Pancreas (tissue), 10 donors: Measurements from ENCODE around the gene HIGD2A. TPM values are rescaled to one million over a fixed set of nuclear protein-coding genes. Genes with fewer than 3 reads are reported as not detected.
A peak's percentile ranks its signal among the peaks of the same experiment; 100 is the strongest.

Source experiments
- ATAC-seq, 4 donors: fragments of 200-7000 bp; cut with Tn5 transposase; one replicate each; pipeline versions ENCODE4 v1.8.0 to v1.9.1; 2020; ENCODE audit warnings: mild to moderate bottlenecking in 4 of 4, moderate library complexity in 4 of 4
- DNase-seq, 6 donors: peaks; one replicate each; pipeline ENCODE4 v3.0.0-alpha.2; 2020
- FAIRE-seq: peaks from 2 replicates; lab custom pipeline; 2012; peaks lifted over from hg19 to GRCh38; lab: Jason Lieb, UNC
- H3K27ac ChIP-seq, 4 donors: fragments of 200-600 bp; sonication (generic); 1 replicate in 3 of 4; 2 replicates in 1 of 4; pipeline versions ENCODE4 v1.5.0 to v1.8.0; 2020
- H3K27me3 ChIP-seq, 4 donors: fragments of 200-600 bp; one replicate each; pipeline ENCODE4 v1.8.0; 2021
- H3K36me3 ChIP-seq, 3 donors: fragments of 200-600 bp; sonication (generic) in 1 of 3; one replicate each; pipeline versions ENCODE4 v1.5.0 to v1.8.0; 2020 to 2021
- H3K4me1 ChIP-seq, 3 donors: fragments of 200-600 bp; one replicate each; pipeline ENCODE4 v1.8.0; 2021
- H3K4me3 ChIP-seq, 4 donors: fragments of 200-600 bp; sonication (generic) in 2 of 4; one replicate each; pipeline versions ENCODE4 v1.5.0 to v1.8.0; 2020 to 2021
- H3K9me3 ChIP-seq, 4 donors: fragments of 200-600 bp; one replicate each; pipeline ENCODE4 v1.8.0; 2021
- CTCF ChIP-seq, 4 donors: fragments of 200-600 bp; sonication (generic) in 3 of 4; IDR thresholded peaks; one replicate each; pipeline versions ENCODE4 v1.5.0 to v1.8.0; 2021; ENCODE audit warnings: antibody characterized with exemption in 4 of 4
- WGBS, 2 donors: extraction: QIAGEN DNeasy Blood & Tissue Kit; methylation state at CpG; one replicate each; pipeline ENCODE4 v1.1.7; 2013; 5-methylcytosine and 5-hydroxymethylcytosine counted together
- intact Hi-C, 3 donors: fragments of 100-400 bp; cut with DNase I; formaldehyde crosslinking; loops; one replicate each; pipeline versions ENCODE4 v1.11.1 to v1.14.2; 2022
- polyA plus RNA-seq, 2 donors: library from polyadenylated mRNA; stranded (reverse); fragments of 200-250 nt; gene quantifications; one replicate each; pipeline ENCODE4 v1.2.3, GENCODE V29; 2013
- total RNA-seq, 6 donors: library from RNA; stranded (reverse); fragmentation: NEBNext Ultra II Directional in 4 of 6; extraction: Animal tissue kit (Norgen Biotek cat#: 25700) in 4 of 6; gene quantifications; one replicate each; pipeline versions ENCODE4 v1.2.1 to v1.2.4, GENCODE V29; 2021 to 2023
- donor health status: healthy with polysubstance abuse.
- donor health status: DM: no; HTN: no; CAD: no; lungs with moderate emphysema.
- donor health status: DM: no; HTN: no; CAD: no.
- donor health status: control.
- donor health status: control.
- donor health status: Bipolar disorder and iron deficiency.
- donor health status: DM: yes; HTN: yes; CAD: no.
- donor health status: DM: no; HTN: no; CAD: no.
- donor health status: DM: no; HTN: no; CAD: no.
- donor health status: DM: yes; HTN: yes; CAD: no.

HIGD2A gene
- total and polyA plus RNA-seq, 8 donors = 30.0 to 109 (median 45.7) TPM

GRCh38 chr5:176373100-176373818 is 15.3 kb upstream of the HIGD2A start:
- WGBS, 2 donors = 73 to 83% methylated on average over 7 of the region's 7 CpGs
- no peak for FAIRE-seq
- TF ChIP-seq CTCF (IDR thresholded peaks at IDR 0.05) = no peak
- DNase-seq = no peak
- Histone ChIP-seq H3K4me3 (no peak overlapping the region), H3K4me1 (no peaks in the 10 kb centered on the region), H3K27ac (no peak overlapping the region), H3K9me3 (no peaks in the 10 kb centered on the region), H3K36me3 (no peaks in the 10 kb centered on the region), H3K27me3 (no peaks in the 10 kb centered on the region)
- peak in 1 of 4 donors; percentile 24 for ATAC-seq
- intact Hi-C loops = no loop called here

GRCh38 chr5:176379881-176380280 is 8.7 kb upstream of the HIGD2A start:
- no peak for FAIRE-seq
- no peak for ATAC-seq

GRCh38 chr5:176381423-176381822 is 7.1 kb upstream of the HIGD2A start:
- Histone ChIP-seq H3K27me3 (no peaks in the 10 kb centered on the region), H3K27ac (no peak overlapping the region), H3K4me1 (peaks cover 0 to 1% (median 0%) of the 10 kb centered on the region in 3 donors), H3K4me3 (no peak overlapping the region), H3K36me3 (peaks cover 0 to 21% (median 14%) of the 10 kb centered on the region in 3 donors), H3K9me3 (no peaks in the 10 kb centered on the region)
- FAIRE-seq = no peak
- no peak for TF ChIP-seq CTCF (IDR thresholded peaks at IDR 0.05)
- no peak for DNase-seq
- intact Hi-C loops = no loop called here
- ATAC-seq = no peak
- WGBS, 2 donors = 76 to 88% methylated on average over 3 of the region's 3 CpGs

More at GRCh38 chr5:176379881-176380280, 8.7 kb upstream of the HIGD2A start:
- Histone ChIP-seq H3K27me3 (no peaks in the 10 kb centered on the region), H3K9me3 (no peaks in the 10 kb centered on the region), H3K4me1 (no peaks in the 10 kb centered on the region), H3K36me3 (peaks cover 0 to 21% (median 14%) of the 10 kb centered on the region in 3 donors), H3K4me3 (no peak overlapping the region), H3K27ac (no peak overlapping the region)
- intact Hi-C loops = no loop called here
- TF ChIP-seq CTCF (IDR thresholded peaks at IDR 0.05) = no peak
- 69 to 80% methylated on average over 3 of the region's 3 CpGs for WGBS, 2 donors
- DNase-seq = no peak

GRCh38 chr5:176381979-176382378 is 6.6 kb upstream of the HIGD2A start:
- Histone ChIP-seq H3K27me3 (no peaks in the 10 kb centered on the region), H3K4me3 (no peak overlapping the region), H3K4me1 (peaks cover 0 to 7% (median 0%) of the 10 kb centered on the region in 3 donors), H3K9me3 (no peaks in the 10 kb centered on the region), H3K27ac (no peak overlapping the region), H3K36me3 (peaks cover 0 to 21% (median 14%) of the 10 kb centered on the region in 3 donors)
- FAIRE-seq (no peak), ATAC-seq (no peak), DNase-seq (peak in 1 of 6 donors; percentile 14)
- TF ChIP-seq CTCF (IDR thresholded peaks at IDR 0.05) = no peak
- intact Hi-C loops = no loop called here
- WGBS, 2 donors = 79 to 88% methylated on average over 3 of the region's 3 CpGs

- intact Hi-C loops = no loop called here
- no peaks in the 10 kb centered on the region for H3K27me3 ChIP-seq
- H3K9me3 ChIP-seq = no peaks in the 10 kb centered on the region
- no peak for TF ChIP-seq CTCF (IDR thresholded peaks at IDR 0.05)
- DNase-seq (peak in 1 of 6 donors; percentile 24), ATAC-seq (no peak), FAIRE-seq (no peak)
- 89 to 93% methylated on average over 3 of the region's 3 CpGs for WGBS, 2 donors
- peaks cover 0 to 21% (median 14%) of the 10 kb centered on the region in 3 donors for H3K36me3 ChIP-seq
- no peak overlapping the region for H3K27ac ChIP-seq
- H3K4me1 ChIP-seq = peaks cover 0 to 14% (median 0%) of the 10 kb centered on the region in 3 donors
- H3K4me3 ChIP-seq = no peak overlapping the region
These were observed 5.8 kb upstream of the HIGD2A start for GRCh38 chr5:176382721-176383120.
